ENCODE results near the gene ZMYM3. TPM values are rescaled to one million over a fixed set of nuclear protein-coding genes. Genes with fewer than 3 reads are reported as not detected.

ZMYM3 gene
- total RNA-seq, 4 donors from 2014 or later, result 5.2 to 26.9 (median 13.4) TPM

Other genes with a start within 250 kb of the ZMYM3 start
- gene SNX12, start 185.8 kb downstream of the ZMYM3 start, total RNA-seq, result 10 to 100 TPM; 16.8 to 69.5 (median 35.0) TPM
- 100 to 1,000 TPM in 1 of 4 donors, 10 to 100 TPM in 3; 23.3 to 152 (median 35.4) TPM for gene FOXO4, start 158.3 kb downstream of the ZMYM3 start, total RNA-seq
- not detected for gene CXorf65, start 147.4 kb downstream of the ZMYM3 start, total RNA-seq
- gene IL2RG, start 142.6 kb downstream of the ZMYM3 start, total RNA-seq, result 100 to 1,000 TPM in 1 of 4 donors, 10 to 100 TPM in 2, 1 to 10 TPM in 1; 3.8 to 231 (median 44.0) TPM
- 10 to 100 TPM; 26.5 to 41.4 (median 40.0) TPM for gene MED12, start 135.5 kb downstream of the ZMYM3 start, total RNA-seq
- gene NLGN3, start 109.3 kb downstream of the ZMYM3 start, total RNA-seq, result 1 to 10 TPM in 1 of 4 donors, under 1 TPM in 2, not detected in 1; 0.40 to 1.1 (median 0.64) TPM
- 10 to 100 TPM; 20.9 to 73.3 (median 48.3) TPM for gene GJB1, start 30.9 kb downstream of the ZMYM3 start, total RNA-seq
- gene NONO, start 29.5 kb upstream of the ZMYM3 start, total RNA-seq, result 100 to 1,000 TPM; 173 to 304 (median 187) TPM
- gene ITGB1BP2, start 47.6 kb upstream of the ZMYM3 start, total RNA-seq, result 1 to 10 TPM in 2 of 4 donors, not detected in 2; 2.9 to 6.8 TPM
- 10 to 100 TPM; 35.2 to 65.4 (median 39.3) TPM for gene TAF1, start 112.2 kb upstream of the ZMYM3 start, total RNA-seq